GM20000 (cell line): ENCODE results near the gene RGS9BP.
"Not testable (repeated sequence)": the region's sequence is repeated elsewhere in the genome, so short reads cannot be mapped to it uniquely, and the experiment has no call there.

Experiments used
- DNase-seq: peaks from one replicate; pipeline ENCODE4 v3.0.0; 2012; ENCODE audit warnings: low spot score
- TF ChIP-seq, protein P1 (sequence below): IDR thresholded peaks from 2 replicates; pipeline ENCODE4 v1.5.1; 2012; ENCODE audit warnings: mild to moderate bottlenecking, control low read depth; ENCODE audit errors: extremely low read depth, missing control alignments

RGS9BP gene

DNA sequence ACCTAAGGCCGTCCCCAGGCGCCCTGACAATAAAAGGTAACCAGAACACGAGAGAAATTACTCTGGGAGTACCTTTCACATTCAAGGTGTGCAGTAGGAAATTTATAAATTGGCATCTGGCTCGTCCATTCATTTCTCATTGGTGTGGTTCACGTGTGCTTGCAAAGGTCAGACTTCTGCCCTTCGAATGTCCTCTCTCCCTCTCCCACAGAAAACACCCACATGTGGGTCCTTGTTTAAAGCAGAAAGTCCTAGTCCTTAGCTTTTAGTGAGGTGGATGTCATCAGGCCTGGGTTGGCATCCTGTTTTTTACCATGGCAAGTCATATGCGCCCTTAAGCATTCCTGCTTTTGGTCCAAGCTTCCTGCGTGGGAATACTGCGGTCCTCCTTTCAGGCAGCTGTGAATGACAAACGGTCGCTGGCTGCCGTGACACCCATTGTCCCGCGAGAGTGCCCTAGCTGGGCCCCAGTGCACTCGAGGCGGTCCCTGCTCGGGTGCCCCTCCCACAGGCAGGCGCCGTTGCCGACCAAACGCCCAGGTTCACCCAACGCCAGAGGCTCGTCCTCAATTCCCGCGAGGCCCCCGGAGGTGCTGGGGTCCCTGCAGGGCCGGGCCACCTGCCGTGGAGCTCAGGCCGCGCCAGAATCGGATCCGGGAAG is 15.8 kb downstream of the RGS9BP start, which contains the start of gene NUDT19:
NUDT19 (plus strand) TSS at position 531 of the 661 bp plus-strand sequence. CDS start 140 bp downstream, outside the sequence.
- DNase-seq, result peak; percentile 93
- TF ChIP-seq, protein P1, sequence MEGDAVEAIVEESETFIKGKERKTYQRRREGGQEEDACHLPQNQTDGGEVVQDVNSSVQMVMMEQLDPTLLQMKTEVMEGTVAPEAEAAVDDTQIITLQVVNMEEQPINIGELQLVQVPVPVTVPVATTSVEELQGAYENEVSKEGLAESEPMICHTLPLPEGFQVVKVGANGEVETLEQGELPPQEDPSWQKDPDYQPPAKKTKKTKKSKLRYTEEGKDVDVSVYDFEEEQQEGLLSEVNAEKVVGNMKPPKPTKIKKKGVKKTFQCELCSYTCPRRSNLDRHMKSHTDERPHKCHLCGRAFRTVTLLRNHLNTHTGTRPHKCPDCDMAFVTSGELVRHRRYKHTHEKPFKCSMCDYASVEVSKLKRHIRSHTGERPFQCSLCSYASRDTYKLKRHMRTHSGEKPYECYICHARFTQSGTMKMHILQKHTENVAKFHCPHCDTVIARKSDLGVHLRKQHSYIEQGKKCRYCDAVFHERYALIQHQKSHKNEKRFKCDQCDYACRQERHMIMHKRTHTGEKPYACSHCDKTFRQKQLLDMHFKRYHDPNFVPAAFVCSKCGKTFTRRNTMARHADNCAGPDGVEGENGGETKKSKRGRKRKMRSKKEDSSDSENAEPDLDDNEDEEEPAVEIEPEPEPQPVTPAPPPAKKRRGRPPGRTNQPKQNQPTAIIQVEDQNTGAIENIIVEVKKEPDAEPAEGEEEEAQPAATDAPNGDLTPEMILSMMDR, result no peak

DNA sequence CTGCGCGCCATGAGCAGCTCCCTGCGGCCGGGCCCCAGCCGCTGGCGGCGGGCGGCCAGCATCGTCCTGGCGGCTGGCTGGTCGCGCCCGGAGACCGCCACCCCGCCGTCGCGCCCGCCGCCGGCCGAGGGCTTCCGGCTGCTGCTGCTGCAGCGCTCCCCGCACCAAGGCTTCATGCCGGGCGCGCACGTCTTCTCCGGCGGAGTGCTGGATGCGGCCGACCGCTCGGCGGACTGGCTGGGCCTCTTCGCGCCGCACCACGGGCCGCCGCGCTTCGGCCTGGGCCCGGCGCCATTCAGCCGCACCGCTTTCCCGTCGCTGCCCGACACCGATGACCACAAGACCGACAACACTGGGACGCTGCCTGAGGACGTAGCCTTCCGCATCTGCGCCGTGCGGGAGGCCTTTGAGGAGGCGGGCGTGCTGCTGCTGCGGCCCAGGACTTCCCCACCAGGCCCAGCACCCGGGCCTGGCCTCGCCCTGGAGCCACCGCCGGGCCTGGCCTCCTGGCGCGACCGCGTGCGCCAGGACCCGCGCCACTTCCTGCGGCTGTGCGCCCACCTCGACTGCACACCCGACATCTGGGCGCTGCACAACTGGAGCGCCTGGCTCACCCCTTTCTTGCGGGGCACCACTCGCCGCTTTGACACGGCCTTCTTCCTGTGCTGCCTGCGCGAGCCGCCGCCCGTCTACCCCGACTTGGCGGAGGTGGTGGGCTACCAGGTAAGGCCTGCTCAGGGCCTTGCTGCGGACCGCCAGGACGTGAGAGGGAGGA is 16.5 kb downstream of the RGS9BP start:
- TF ChIP-seq, protein P1, result no peak
- peak; percentile 86 for DNase-seq

DNA sequence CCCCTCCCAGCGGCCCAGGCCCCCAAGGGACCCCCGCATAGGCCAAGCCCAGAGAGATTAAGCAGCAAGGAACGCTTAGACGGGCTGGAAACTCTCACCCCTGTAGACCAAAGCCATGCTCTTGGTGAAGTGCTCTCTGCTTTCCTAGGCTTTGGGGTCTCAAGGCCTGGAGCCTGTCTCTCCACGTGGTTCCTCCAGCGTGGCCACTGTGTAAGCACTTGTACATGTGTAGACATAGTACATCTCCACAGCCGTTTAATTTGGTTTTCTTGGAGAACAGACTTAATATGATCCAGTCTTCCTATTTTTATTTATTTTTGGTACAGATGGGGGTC is 17.0 kb downstream of the RGS9BP start:
- DNase-seq, result no peak
- TF ChIP-seq, protein P1, result no peak

DNA sequence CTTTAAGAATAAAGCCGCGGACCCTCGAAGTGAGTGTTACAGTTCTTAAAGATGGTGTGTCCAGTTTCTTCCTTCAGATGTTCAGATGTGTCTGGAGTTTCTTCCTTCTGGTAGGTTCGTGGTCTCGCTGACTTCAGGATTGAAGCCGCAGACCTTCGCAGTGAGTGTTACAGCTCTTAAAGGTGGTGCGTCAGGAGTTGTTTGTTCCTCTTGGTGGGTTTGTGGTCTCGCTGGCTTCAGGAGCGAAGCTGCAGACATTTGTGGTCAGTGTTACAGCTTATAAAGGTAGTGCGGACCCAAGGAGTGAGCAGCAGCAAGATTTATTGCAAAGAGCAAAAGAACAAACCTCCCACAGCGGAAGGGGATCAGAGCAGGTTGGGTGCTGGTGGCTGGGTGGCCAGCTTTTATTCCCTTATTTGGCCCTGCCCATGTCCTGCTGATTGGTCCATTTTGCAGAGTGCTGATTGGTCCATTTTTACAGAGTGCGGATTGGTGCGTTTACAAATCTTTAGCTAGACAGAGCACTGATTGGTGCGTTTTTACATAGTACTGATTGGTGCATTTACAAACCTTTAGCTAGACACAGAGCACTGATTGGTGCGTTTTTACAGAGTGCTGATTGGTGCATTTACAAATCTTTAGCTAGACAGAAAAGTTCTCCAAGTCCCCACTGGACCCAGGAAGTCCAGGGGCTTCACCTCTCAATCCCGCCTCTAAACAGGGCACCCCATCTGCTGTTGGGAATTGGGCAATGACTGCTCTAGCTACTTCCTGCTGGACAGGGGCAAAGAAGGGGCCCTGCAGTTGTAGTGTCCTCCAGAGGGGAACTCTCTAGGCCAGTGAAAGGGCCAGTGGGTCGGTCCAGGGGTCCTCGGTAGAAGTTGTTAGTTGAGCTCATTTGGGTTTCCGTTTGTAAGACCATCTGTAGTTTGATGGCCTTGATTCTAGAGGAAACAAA is 17.8 kb downstream of the RGS9BP start:
- not testable (repeated sequence) for DNase-seq

DNA sequence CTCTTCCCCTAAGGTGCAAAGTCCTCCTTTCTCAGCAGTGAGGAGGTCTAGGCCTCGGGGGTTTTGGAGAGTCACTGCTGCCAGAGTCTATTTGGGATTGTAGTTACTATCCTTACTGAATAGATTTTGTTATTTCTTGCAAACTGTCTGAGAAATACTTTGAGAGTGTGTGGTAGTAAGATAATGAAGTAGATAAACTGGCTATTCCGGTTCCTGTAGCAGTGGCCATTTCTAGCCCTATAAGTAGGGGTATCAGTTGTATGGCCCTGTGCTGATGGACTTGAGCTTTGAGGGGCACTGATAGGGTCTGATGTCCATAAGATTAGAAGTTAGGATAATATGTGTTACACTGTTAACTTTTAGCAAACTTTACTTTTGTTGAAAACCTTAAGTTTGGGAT is 18.7 kb downstream of the RGS9BP start:
- DNase-seq, result not testable (repeated sequence)

DNA sequence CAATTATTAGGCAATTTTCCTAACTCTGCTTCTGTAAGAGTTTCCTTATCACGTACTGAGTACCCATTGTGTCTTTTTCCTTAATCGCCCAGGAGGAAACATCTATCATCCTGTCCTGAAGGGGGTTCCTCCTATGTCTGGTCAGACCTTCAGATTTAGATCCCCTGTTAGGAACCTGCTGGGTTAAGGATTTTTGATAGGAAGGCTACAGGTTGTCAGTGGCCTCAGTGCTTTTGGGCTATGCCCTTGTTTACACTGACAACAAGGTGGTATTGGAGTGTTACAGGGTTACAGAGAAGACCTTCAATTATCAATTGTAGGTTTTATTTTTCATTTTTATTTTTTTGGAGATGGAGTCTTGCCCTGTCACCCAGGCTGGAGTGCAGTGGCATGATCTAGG is 19.2 kb downstream of the RGS9BP start:
- DNase-seq, result not testable (repeated sequence)

DNA sequence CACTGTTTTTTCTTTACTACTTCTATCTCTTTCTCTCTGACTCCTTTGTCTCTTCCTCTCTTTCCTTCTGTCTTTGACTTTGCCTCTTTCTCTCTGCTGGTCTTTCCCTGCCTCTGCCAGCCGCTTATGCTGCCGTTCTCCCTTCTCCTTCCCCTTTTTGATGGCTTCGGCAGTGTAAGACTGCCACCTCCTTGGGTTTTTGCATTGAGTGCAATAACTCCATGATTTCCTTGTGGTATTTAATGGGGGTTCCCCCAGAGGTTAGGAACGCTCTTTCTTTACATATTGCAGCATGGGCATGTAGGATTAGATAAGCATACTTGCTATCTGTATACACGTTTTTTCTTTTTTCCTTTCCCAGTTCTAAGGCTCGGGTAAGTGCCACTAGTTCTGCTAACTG is 19.9 kb downstream of the RGS9BP start:
- not testable (repeated sequence) for DNase-seq

DNA sequence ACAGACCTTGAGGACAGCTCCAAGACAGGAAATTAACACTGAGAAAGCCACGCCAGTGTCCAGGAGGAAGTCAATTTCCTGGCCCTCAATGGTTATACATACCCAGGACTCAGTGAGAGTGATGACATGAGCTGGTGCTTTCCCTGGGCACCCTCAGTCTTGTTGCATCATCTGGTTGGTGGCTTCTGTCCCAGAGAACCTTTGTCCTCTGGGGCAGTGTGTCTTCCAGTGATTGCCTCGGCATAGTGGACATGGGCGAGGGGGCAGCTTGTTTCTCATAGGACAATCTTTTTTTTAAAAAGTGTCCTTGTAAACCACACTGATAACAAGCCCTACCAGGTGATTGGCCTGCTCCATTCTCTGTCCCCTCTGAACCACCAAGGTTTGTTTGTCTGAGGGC is 21.1 kb downstream of the RGS9BP start:
- not testable (repeated sequence) for DNase-seq

DNA sequence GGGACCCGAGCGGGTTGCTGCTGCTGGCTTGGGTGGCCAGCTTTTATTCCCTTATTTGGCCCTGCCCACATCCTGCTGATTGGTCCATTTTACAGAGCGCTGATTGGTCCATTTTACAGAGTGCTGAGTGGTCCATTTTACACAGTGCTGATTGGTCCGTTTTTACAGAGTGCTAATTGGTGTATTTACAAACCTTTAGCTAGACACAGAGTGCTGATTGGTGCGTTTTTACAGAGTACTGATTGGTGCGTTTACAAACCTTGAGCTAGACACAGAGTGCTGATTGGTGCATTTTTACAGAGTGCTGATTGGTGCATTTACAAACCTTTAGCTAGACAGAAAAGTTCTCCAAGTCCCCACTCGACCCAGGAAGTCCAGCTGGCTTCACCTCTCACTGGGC is 24.5 kb downstream of the RGS9BP start:
- not testable (repeated sequence) for DNase-seq

DNA sequence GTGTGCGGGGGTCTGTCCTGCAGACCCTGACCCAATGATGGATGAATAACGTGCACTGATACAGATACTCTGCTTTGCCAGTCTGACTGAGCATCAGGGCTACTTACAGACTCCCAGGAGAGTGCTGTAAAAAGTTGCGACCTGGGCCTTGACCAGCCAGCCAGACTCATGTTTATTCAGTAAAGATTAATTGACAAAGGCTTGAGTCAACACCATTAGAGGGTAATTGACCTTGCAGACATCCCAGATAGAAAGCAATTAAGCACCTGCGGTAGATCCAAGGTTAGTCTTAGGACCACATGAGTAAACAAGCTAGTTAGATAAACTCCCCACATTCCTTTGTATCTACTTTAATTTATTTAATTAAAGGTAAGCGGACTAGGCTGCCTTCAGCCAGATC is 26.4 kb downstream of the RGS9BP start:
- TF ChIP-seq, protein P1, result no peak
- DNase-seq, result no peak

DNA sequence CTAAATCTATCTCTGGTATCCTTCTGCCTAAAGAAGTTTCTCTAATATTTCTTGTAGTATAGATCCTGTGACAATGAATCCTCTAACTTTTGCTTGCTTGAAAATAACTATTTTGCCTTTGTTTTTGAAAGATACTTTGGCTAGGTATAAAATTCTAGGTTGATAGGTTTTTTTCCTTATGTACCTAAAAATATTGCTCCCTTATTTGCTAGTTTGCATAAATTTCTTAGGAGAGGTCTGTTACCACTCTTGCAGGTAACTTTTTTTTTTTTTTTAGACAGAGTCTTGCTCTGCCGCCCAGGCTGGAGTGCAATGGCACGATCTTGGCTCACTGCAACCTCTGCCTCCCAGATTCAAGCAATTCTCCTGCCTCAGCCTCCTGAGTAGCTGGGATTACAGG is 28.4 kb downstream of the RGS9BP start:
- DNase-seq, result not testable (repeated sequence)
